ENCODE results near the gene TMEM233.

DNA sequence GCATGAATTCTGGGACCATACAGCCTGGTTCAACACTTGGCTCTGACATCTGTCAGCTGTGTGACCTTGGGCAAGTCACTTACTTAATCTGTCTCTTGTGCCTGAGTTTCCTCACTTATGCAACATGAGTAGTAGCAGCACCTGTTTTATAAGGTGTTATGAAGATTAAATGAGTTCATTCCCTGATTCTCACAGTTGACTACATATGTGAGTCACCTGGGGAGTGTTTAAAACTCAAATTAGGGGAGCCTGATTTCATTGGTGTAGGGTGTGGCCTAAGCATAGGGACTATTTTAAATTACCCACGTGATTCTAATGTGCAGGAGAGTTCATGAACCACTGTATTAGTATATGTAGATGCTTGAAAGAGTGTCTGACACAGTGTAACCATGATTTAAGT is 36.7 kb upstream of the TMEM233 start:
- TF ChIP-seq POLR2AphosphoS5 (IDR thresholded peaks at IDR 0.05) (no peak), CTCF (IDR thresholded peaks at IDR 0.05) (no peak)
